HepG2 (cell line): Measurements from ENCODE around the gene IRS1. TPM values are rescaled to one million over a fixed set of nuclear protein-coding genes. Genes with fewer than 3 reads are reported as not detected.

Experiments used
- ATAC-seq: fragments of 200-7000 bp; cut with Tn5 transposase; 3 replicates; pipeline ENCODE4 v1.9.1; 2020; ENCODE audit warnings: mild to moderate bottlenecking, moderate library complexity
- BruUV-seq: library from RNA; stranded (reverse); fragments of 400-500 nt; replicated peaks from 2 replicates; lab custom pipeline; 2021; lab: Mats Ljungman, UMichigan
- CTCF ChIA-PET: fragments of 300-600 bp; formaldehyde crosslinking; extraction: SDS; loops from one replicate; lab custom pipeline; 2021; ENCODE audit warnings: low total read pairs, inconsistent platforms, low intra/inter-chr PET ratio; lab: Yijun Ruan, JAX
- POLR2A ChIA-PET: fragments of 350-600 bp; sonication (Branson Sonifier 250); formaldehyde crosslinking; loops from one replicate; lab custom pipeline; 2020; ENCODE audit warnings: antibody characterized with exemption, inconsistent platforms; lab: Yijun Ruan, JAX
- DNase-seq: peaks from one replicate; pipeline ENCODE4 v3.0.0-alpha.2; 2015; ENCODE audit warnings: low spot score
- FAIRE-seq: peaks from 3 replicates; lab custom pipeline; 2011; peaks lifted over from hg19 to GRCh38; lab: Jason Lieb, UNC
- H2AFZ ChIP-seq: one replicate; pipeline ENCODE4 v1.6.1; 2011; ENCODE audit warnings: low read length, inconsistent platforms
- H3K27ac ChIP-seq: fragments of 300-600 bp; 3 replicates; pipeline ENCODE4 v1.8.0; 2011; ENCODE audit warnings: mixed run types, mild to moderate bottlenecking, mixed read lengths, low read length, inconsistent platforms; ENCODE audit not compliant: insufficient read depth; ENCODE audit errors: extremely low read length
- H3K27me3 ChIP-seq, 2 experiments: fragments of 200-600 bp in 1 of 2; 2 replicates in 1 of 2; 3 replicates in 1 of 2; pipeline versions ENCODE4 v1.6.0 to v1.8.0; 2011; ENCODE audit warnings: low read length in 2 of 2, mild to moderate bottlenecking in 2 of 2, moderate library complexity in 2 of 2, inconsistent platforms in 1 of 2; ENCODE audit not compliant: insufficient read depth in 2 of 2, control insufficient read depth in 1 of 2
- H3K36me3 ChIP-seq, 2 experiments: fragments of 200-600 bp in 1 of 2; replicated peaks in 1 of 2; 2 replicates in 1 of 2; 3 replicates in 1 of 2; pipeline versions ENCODE4 v1.5.1 to v1.8.0; 2011; ENCODE audit warnings: low read length in 2 of 2, inconsistent platforms in 1 of 2; ENCODE audit not compliant: insufficient read depth in 2 of 2, control insufficient read depth in 1 of 2
- H3K4me1 ChIP-seq: 2 replicates; pipeline ENCODE4 v1.5.1; 2012; ENCODE audit warnings: low read length, inconsistent platforms; ENCODE audit not compliant: insufficient read depth
- H3K4me2 ChIP-seq: 2 replicates; pipeline ENCODE4 v1.6.0; 2011; ENCODE audit warnings: low read depth, low read length, inconsistent platforms
- H3K4me3 ChIP-seq, 3 experiments: fragments of 200-600 bp in 1 of 3; sonication (generic), shearing (Covaris generic) in 1 of 3; replicated peaks in 1 of 3; 2 replicates each; pipeline ENCODE4 v1.5.1; 2011 to 2016; ENCODE audit warnings: low read length in 3 of 3, inconsistent platforms in 2 of 3, low read depth in 2 of 3, mild to moderate bottlenecking in 2 of 3, control low read depth in 1 of 3, mixed read lengths in 1 of 3; ENCODE audit not compliant: insufficient read depth in 1 of 3
- H3K79me2 ChIP-seq: one replicate; pipeline ENCODE4 v1.6.1; 2011; ENCODE audit warnings: low read length, inconsistent platforms; ENCODE audit not compliant: insufficient read depth
- H3K9ac ChIP-seq: 2 replicates; pipeline ENCODE4 v1.6.0; 2011; ENCODE audit warnings: mild to moderate bottlenecking, low read depth, low read length, inconsistent platforms; ENCODE audit not compliant: insufficient read depth
- H3K9me3 ChIP-seq: 2 replicates; pipeline ENCODE4 v1.5.1; 2012; ENCODE audit warnings: mild to moderate bottlenecking, low read length
- H4K20me1 ChIP-seq: 2 replicates; pipeline ENCODE4 v1.6.0; 2011; ENCODE audit warnings: inconsistent platforms, mild to moderate bottlenecking, low read length, moderate library complexity; ENCODE audit not compliant: insufficient read depth
- CHD2 ChIP-seq: IDR thresholded peaks from 2 replicates; pipeline ENCODE4 v1.6.1; 2011; ENCODE audit warnings: low read depth, low read length, improper control_type of control experiment
- EEA1 ChIP-seq: sonication (generic); formaldehyde crosslinking; IDR thresholded peaks from 2 replicates; pipeline ENCODE4 v1.5.1; 2020; ENCODE audit warnings: mild to moderate bottlenecking, missing genetic modification reagents, borderline replicate concordance
- FOXO1 ChIP-seq: sonication (generic); formaldehyde crosslinking; IDR thresholded peaks from 2 replicates; pipeline ENCODE4 v1.4.0; 2020; ENCODE audit warnings: missing genetic modification reagents
- FOXO4 ChIP-seq: sonication (generic); formaldehyde crosslinking; conservative IDR thresholded peaks from 2 replicates; pipeline ENCODE4 v1.8.1; 2023; ENCODE audit warnings: missing genetic modification reagents
- JUNB ChIP-seq: sonication (generic); formaldehyde crosslinking; IDR thresholded peaks from 2 replicates; pipeline ENCODE4 v1.8.0; 2022; ENCODE audit warnings: missing genetic modification reagents, mild to moderate bottlenecking, borderline replicate concordance
- PRDM4 ChIP-seq: sonication (generic); formaldehyde crosslinking; IDR thresholded peaks from 2 replicates; pipeline ENCODE4 v1.9.0; 2021; ENCODE audit warnings: missing genetic modification reagents, borderline replicate concordance
- PTBP1 ChIP-seq: fragments of 200-400 bp; formaldehyde crosslinking; IDR thresholded peaks from 2 replicates; pipeline ENCODE4 v1.6.1; 2018; ENCODE audit warnings: low read length, low read depth; ENCODE audit not compliant: poor library complexity, severe bottlenecking
- ZBTB38 ChIP-seq: sonication (generic); formaldehyde crosslinking; IDR thresholded peaks from 2 replicates; pipeline ENCODE4 v1.5.1; 2020; ENCODE audit warnings: mild to moderate bottlenecking, missing genetic modification reagents
- ZFX ChIP-seq: sonication (generic); formaldehyde crosslinking; IDR thresholded peaks from 2 replicates; pipeline ENCODE4 v1.4.0; 2020; ENCODE audit warnings: mild to moderate bottlenecking, low read depth, missing genetic modification reagents, moderate library complexity
- ZNF326 ChIP-seq: sonication (generic); formaldehyde crosslinking; IDR thresholded peaks from 2 replicates; pipeline ENCODE4 v1.4.0; 2020; ENCODE audit warnings: missing genetic modification reagents, borderline replicate concordance
- ZNF574 ChIP-seq: sonication (generic); formaldehyde crosslinking; IDR thresholded peaks from 2 replicates; pipeline ENCODE4 v1.4.0; 2020; ENCODE audit warnings: missing genetic modification reagents
- ZNF75D ChIP-seq: sonication (generic); formaldehyde crosslinking; IDR thresholded peaks from 2 replicates; pipeline ENCODE4 v1.8.1; 2023; ENCODE audit warnings: missing genetic modification reagents, mild to moderate bottlenecking, borderline replicate concordance
- ZSCAN12 ChIP-seq: sonication (generic); formaldehyde crosslinking; IDR thresholded peaks from 2 replicates; pipeline ENCODE4 v1.9.0; 2021; ENCODE audit warnings: mild to moderate bottlenecking, missing genetic modification reagents
- ZXDC ChIP-seq: sonication (generic); formaldehyde crosslinking; IDR thresholded peaks from 2 replicates; pipeline ENCODE4 v1.5.0; 2020; ENCODE audit warnings: mild to moderate bottlenecking, missing genetic modification reagents
- WGBS: methylation state at CpG from one replicate; pipeline ENCODE4 v1.1.6; 2017; ENCODE audit warnings: low lambda C conversion rate; 5-methylcytosine and 5-hydroxymethylcytosine counted together
- in situ Hi-C: cut with HindIII; loops from 2 replicates; pipeline ENCODE4 v1.10.0; 2017; ENCODE audit warnings: low pct_unique_long_range_greater_than_20kb; ENCODE audit not compliant: extremely low pct_ligation_motif_present
- intact Hi-C: fragments of 100-400 bp; cut with micrococcal nuclease; formaldehyde crosslinking; loops from one replicate; pipeline ENCODE4 v1.10.0; 2022; ENCODE audit not compliant: unreplicated experiment
- polyA plus RNA-seq, 8 experiments: library from polyadenylated mRNA; depleted of rRNA in 3 of 8; stranded (reverse) in 7 of 8; unstranded in 1 of 8; fragments of >200 nt; fragmentation: Illumina TruSeq in 4 of 8; extraction: Trizol in 4 of 8; gene quantifications; 2 replicates each; pipeline versions ENCODE4 v1.2.1 to v1.2.3, GENCODE V29; 2011 to 2016; ENCODE audit warnings: low read depth in 4 of 8, missing spikeins in 1 of 8, mixed read lengths in 1 of 8; ENCODE audit not compliant: insufficient read depth in 1 of 8
- total RNA-seq, 5 experiments: library from RNA; depleted of rRNA; stranded (reverse); fragments of >200 nt; fragmentation: Illumina TruSeq; extraction: Trizol; gene quantifications; 2 replicates each; pipeline ENCODE4 v1.2.3, GENCODE V29; 2016; ENCODE audit warnings: low read depth in 1 of 5

IRS1 gene
- total and polyA plus RNA-seq, 2 of the 13 experiments (the other 11 are each of a cell fraction or from before 2014, with no cell fraction given), result 8.7 to 9.0 TPM

- no peak for DNase-seq
- no peaks in the 10 kb centered on the region for H3K36me3 ChIP-seq
- H3K4me1 ChIP-seq, result no peaks in the 10 kb centered on the region
- ChIA-PET POLR2A (interaction anchor here (1.4 kb wide), 1 partner anchor 11 kb away, joined by 4 read pairs; the partner anchor contains the start of gene RHBDD1), CTCF (no interaction called here)
- 75% methylated on average over 1 of the region's 1 CpG for WGBS
- intact Hi-C loops (no loop called here), in situ Hi-C loops (no loop called here)
- BruUV-seq, result no TSS peak
- FAIRE-seq, result no peak
- H3K9me3 ChIP-seq, result no peaks in the 10 kb centered on the region
- H3K27me3 ChIP-seq, result no peaks in the 10 kb centered on the region
- ATAC-seq, result no peak
- H3K4me2 ChIP-seq, result no peak overlapping the region
- H3K4me3 ChIP-seq, result no peak overlapping the region
- no peak overlapping the region for H3K9ac ChIP-seq
- H4K20me1 ChIP-seq, result no peaks in the 10 kb centered on the region
- no peaks in the 10 kb centered on the region for H3K79me2 ChIP-seq
- H2AFZ ChIP-seq, result no peak overlapping the region
- H3K27ac ChIP-seq, result no peak overlapping the region
- no peak for TF ChIP-seq ZSCAN12 (CRISPR knock-in tag)
- no peak for TF ChIP-seq ZNF75D (CRISPR knock-in tag)
- TF ChIP-seq ZFX (CRISPR knock-in tag), result no peak
- TF ChIP-seq FOXO4 (CRISPR knock-in tag), result no peak
- TF ChIP-seq PTBP1, result no peak
- TF ChIP-seq ZNF574 (CRISPR knock-in tag), result no peak
- TF ChIP-seq ZNF326, result no peak
- TF ChIP-seq JUNB (CRISPR knock-in tag), result no peak
- no peak for TF ChIP-seq ZXDC (CRISPR knock-in tag)
- no peak for TF ChIP-seq PRDM4
- TF ChIP-seq EEA1, result no peak
- no peak for TF ChIP-seq FOXO1 (CRISPR knock-in tag)
- TF ChIP-seq CHD2, result no peak
- TF ChIP-seq ZBTB38 (CRISPR knock-in tag), result no peak
Observed at GRCh38 chr2:226847090-226847489, 47.5 kb upstream of the IRS1 start.
